GM10847 (cell line): ENCODE data around the gene TNFSF18.

Experiments used
- POLR2A ChIP-seq: IDR thresholded peaks from 2 replicates; pipeline ENCODE4 v1.6.1; 2011; ENCODE audit not compliant: insufficient read length; ENCODE audit errors: extremely low read depth

Gene TNFSF18

DNA sequence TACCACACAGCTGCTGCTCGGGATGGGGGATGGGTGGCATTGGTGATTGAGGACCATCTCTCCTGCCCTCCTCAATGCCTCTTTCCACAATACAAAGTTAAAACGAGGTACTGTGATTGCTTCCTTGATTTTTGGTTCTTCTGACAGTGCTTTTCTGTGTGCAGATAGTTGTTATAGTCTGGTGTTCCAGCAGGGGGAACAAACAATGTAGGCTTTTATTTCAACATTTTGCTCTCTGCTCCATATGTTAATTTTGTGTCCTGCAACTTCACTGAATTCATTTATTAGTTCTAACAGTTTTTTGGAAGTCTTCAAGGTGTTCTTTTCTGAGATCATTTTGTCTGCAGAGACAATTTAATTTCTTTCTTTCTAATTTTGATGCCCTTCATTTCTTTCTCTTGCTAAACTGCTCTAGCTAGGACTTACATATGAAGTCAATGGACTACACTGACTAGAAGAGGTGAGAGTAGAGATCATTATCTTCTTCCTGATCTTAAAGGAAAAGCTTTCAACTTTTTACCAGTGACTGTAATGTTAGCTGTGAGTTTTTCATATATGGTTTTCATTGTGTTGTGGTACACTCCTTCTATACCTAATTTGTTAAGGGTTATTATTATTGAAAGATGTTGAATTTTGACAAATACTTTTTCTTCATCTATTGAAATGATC is 45.4 kb downstream of the TNFSF18 start:
- TF ChIP-seq POLR2A = no peak

DNA sequence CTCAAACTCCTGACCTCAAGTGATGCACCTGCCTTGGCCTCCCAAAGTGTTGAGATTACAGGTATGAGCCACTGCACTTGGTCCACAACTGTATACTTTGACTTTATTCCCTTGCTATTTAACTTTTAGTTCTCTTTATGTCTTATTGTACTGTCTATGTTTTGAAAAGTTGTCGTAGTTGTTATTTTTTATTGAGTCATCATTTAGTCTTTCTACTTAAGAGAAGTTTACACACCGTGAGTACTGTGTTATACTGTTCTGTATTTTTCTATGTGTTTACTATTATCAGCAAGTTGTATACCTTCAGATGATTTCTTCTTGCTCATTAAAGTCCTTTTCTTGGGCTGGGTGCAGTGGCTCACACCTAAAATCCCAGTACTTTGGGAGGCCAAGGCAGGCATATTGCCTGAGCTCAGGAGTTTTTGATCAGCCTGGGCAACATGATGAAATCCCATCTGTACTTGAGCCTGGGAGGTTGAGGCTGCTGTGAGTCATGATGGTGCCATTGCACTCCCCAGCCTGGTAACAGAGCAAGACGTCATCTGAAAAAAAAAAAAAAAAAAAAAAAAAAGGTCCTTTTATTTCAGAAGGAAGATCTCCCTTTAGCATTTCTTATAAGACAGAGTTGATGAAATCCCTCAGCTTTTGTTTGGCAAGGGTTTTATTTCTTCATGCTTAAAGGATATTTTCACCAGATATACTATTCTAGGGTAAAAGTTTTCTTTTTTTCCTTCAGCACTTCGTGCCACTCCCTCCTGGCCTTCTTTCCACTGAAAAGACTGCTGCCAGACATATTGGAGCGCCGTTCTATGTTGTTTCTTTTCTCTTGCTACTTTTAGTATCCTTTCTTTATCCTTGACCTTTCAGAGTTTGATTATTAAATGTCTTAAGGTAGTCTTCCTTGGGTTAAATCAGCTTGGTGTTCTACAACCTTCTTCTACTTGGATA is 47.6 kb downstream of the TNFSF18 start:
- TF ChIP-seq POLR2A = no peak

DNA sequence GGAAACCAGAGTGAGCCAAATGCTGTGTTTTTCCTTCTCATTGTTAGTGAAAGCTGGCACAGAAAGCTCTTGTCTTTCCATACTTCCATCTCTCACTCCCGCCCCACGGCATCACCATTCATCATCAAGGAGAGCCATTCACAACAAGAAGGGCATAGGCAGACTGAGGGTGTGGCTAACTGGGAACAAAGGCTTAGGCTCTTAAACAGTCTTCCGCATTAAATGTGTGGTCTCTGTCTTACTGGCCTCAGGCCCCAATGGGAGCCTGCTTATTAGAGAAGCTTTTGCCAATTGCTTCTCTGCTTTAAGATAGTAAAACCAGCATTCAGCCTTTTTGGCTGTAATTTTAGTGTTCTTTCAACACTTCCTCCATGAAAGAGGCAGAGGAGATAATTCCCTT is 51.4 kb downstream of the TNFSF18 start:
- no peak for TF ChIP-seq POLR2A

DNA sequence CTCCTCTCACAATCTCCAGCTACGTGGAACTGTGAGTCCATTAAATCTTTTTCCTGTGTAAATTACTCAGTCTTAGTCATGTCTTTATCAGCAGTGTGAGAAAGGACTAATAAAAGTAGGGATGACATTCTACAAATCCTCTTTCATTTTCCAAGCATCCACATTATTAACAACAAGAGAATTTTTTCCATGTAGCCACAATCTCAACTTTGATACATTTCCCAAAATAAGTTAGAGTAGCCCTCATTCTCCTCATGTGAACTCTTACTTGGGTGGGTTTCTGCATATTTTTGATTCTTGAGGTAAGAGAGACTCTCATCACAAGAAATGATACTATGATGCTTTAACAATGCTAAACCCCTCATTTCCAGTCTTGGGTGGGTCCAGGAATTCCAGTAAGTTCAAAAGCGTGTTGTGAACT is 52.8 kb downstream of the TNFSF18 start:
- TF ChIP-seq POLR2A = no peak

DNA sequence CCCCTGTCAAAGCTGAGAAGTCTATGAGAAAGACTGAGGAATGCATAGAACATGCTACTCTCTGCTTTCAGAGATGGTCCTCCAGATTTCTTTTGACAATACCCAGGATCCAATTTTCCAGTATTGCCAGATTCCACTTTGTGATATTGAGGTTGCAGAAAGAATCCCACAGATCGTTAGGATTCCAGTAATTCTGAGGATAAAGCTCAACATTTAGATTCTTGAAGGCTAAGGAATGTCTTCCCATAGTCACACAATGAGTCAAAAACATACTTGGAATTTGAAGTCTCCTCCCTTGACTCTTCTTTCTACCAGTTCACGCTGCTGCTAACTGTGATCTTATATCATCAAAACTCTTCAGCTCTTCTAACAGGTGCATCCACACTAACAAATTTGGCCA is 57.1 kb downstream of the TNFSF18 start:
- TF ChIP-seq POLR2A = no peak

DNA sequence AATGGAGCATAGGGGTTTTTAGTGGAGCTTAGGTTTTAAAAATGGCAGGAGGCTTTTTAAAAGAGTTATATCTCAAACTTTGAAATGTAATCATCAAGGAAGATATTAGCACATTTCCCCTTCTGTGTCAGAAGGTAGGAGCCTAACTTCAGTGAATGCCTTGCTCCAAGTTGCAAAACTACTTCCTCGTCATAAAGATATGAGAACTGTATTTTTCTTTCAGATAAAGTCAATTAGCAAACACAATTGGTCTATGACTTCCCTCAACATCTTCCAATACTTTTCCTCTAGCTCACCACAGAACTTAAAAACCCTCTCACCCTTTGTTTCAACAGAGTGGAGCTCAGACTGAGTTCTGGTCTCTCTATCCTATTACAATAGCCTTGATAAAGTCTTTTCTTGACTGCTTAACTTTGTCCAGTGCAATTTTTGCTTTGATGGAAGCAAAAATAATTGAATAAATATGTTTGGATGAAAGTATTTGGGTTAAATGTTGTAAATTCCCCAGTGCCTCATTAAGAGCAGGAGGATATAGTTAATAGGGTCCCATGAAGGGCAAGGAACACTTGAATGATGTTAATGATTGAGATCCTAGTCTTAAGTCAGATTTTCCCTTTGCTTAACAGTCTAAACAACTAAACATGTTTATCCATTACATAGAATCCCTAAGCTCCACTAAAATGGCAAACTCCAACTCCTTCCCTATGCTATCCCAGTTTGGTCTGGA is 58.9 kb downstream of the TNFSF18 start:
- no peak for TF ChIP-seq POLR2A

DNA sequence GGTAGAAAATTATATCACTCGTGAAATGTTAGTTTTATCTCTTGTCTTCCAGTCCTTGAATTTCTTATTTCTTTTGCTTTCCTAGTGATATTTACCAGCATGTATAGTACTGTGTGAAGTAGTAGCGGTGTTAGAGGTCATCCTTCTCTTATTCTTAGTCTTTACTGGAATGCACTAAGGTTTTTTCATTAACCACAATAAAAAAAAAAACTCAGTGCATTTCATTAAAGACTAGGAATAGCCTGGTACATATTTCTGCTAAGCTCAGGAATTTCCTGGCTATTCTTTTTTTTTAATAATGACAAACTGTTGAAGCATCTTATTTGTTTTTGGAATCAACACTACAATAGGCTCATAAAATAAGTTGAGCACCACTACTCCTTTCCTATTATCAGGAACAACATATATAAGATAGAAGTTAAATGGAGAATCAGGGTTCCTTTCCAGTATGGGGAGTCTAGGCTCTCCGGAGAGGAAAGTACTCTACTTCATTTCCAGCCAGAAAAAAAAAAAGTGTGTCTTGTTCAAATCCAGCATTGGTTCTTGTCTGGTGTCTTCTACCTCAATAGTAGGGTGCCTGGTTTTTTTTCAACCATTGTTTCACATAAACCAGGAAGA is 60.0 kb downstream of the TNFSF18 start:
- TF ChIP-seq POLR2A = no peak
